CD8-positive, alpha-beta memory T cell (primary cell): Measurements from ENCODE around the gene TSPEAR. TPM values are rescaled to one million over a fixed set of nuclear protein-coding genes. Genes with fewer than 3 reads are reported as not detected.

Experiments
- CTCF ChIA-PET: fragments of 350-600 bp; sonication (Branson Sonifier 250); formaldehyde crosslinking; loops from one replicate; lab custom pipeline; 2021; ENCODE audit warnings: antibody characterized with exemption; lab: Charles Lee
- POLR2A ChIA-PET: fragments of 350-600 bp; sonication (Branson Sonifier 250); formaldehyde crosslinking; loops from one replicate; lab custom pipeline; 2021; ENCODE audit warnings: antibody characterized with exemption; lab: Charles Lee
- DNase-seq, 5 donors: peaks; one replicate each; pipeline versions ENCODE4 v3.0.0 to v3.0.0-alpha.2; 2020 to 2022; ENCODE audit warnings: mixed read lengths in 1 of 5
- H3K27ac ChIP-seq: one replicate; pipeline ENCODE4 v1.7.0; 2013; ENCODE audit warnings: low read depth, mild to moderate bottlenecking, low read length, moderate library complexity
- H3K27me3 ChIP-seq: 2 replicates; pipeline ENCODE4 v1.7.0; 2013; ENCODE audit warnings: low read length, mild to moderate bottlenecking; ENCODE audit not compliant: insufficient read depth, poor library complexity, severe bottlenecking
- H3K36me3 ChIP-seq: 2 replicates; pipeline ENCODE4 v1.7.0; 2013; ENCODE audit warnings: mild to moderate bottlenecking, low read length, moderate library complexity; ENCODE audit not compliant: insufficient read depth
- H3K4me1 ChIP-seq: 2 replicates; pipeline ENCODE4 v1.7.0; 2013; ENCODE audit warnings: mild to moderate bottlenecking, low read length, moderate library complexity; ENCODE audit not compliant: insufficient read depth
- H3K4me3 ChIP-seq: 2 replicates; pipeline ENCODE4 v1.7.0; 2013; ENCODE audit warnings: mild to moderate bottlenecking, low read length
- H3K9me3 ChIP-seq: 2 replicates; pipeline ENCODE4 v1.7.0; 2013; ENCODE audit warnings: mild to moderate bottlenecking, low read length
- H3K27ac Mint-ChIP-seq, 8 donors: one replicate each; pipeline ENCODE4 v1.8.0; 2020 to 2021; ENCODE audit warnings: mixed read lengths in 8 of 8, mild to moderate bottlenecking in 6 of 8, inconsistent platforms in 3 of 8, moderate library complexity in 3 of 8
- H3K27me3 Mint-ChIP-seq, 2 donors: one replicate each; pipeline ENCODE4 v1.8.0; 2020 to 2021; ENCODE audit warnings: mixed read lengths in 2 of 2, mild to moderate bottlenecking in 1 of 2, moderate library complexity in 1 of 2
- H3K36me3 Mint-ChIP-seq, 3 donors: one replicate each; pipeline ENCODE4 v1.8.0; 2020 to 2021; ENCODE audit warnings: mixed read lengths in 3 of 3, inconsistent platforms in 1 of 3, mild to moderate bottlenecking in 1 of 3
- H3K4me1 Mint-ChIP-seq, 3 donors: one replicate each; pipeline ENCODE4 v1.8.0; 2020 to 2021; ENCODE audit warnings: mixed read lengths in 3 of 3, inconsistent platforms in 1 of 3, mild to moderate bottlenecking in 1 of 3
- H3K4me3 Mint-ChIP-seq, 7 donors: one replicate each; pipeline ENCODE4 v1.8.0; 2020 to 2021; ENCODE audit warnings: mixed read lengths in 7 of 7, mild to moderate bottlenecking in 6 of 7, moderate library complexity in 4 of 7, inconsistent platforms in 2 of 7
- H3K9me3 Mint-ChIP-seq, 5 donors: one replicate each; pipeline ENCODE4 v1.8.0; 2020 to 2022; ENCODE audit warnings: mixed read lengths in 5 of 5, mild to moderate bottlenecking in 3 of 5, moderate library complexity in 2 of 5, inconsistent platforms in 1 of 5
- polyA plus RNA-seq: library from polyadenylated mRNA; unstranded; fragments of 300-500 nt; fragmentation: Illumina TruSeq; gene quantifications from one replicate; pipeline ENCODE4 v1.2.3, GENCODE V29; 2021
- total RNA-seq, 2 experiments: library from RNA; stranded (reverse); gene quantifications; one replicate each; pipeline ENCODE4 v1.2.3, GENCODE V29; 2021

Gene TSPEAR
- total and polyA plus RNA-seq, 3 experiments from 2014 or later, result 0.05 TPM; not detected in 2

DNA sequence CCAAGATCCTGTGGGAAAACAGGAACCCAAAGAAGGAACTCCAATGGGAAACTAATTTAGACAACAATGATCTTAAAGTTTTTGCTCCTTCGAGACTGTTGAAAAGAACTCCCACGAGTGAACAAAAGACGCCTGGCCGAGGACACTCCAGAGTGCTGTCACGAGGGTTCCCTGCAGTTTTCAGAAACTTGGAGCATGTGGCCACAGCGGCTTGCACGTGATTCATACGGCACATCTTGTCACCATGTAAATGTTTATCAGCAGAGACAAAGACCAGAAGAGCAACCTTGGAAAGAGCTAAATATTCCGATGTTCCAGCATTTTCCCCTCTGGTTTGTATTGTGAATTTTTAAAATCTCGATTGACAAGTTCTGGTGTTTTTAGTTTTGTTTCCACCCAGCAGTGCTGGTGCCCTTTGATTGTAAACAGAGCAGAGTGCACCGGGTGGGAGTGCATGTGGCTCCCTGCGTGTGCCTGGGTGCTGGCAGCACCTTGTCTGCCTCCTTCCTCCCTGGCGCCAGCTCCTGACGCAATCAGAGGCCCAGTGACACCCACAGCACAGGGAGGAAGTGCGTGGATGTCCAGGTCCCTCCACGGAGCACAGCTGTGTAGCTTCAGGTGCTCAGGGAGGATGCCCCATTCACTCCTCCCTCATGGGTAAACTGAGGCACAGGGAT is 233.1 kb downstream of the TSPEAR start:
- Histone ChIP-seq H3K27ac (no peak overlapping the region), H3K9me3 (no peaks in the 10 kb centered on the region), H3K4me3 (no peak overlapping the region), H3K36me3 (no peaks in the 10 kb centered on the region), H3K27me3 (no peaks in the 10 kb centered on the region), H3K4me1 (no peaks in the 10 kb centered on the region)
- H3K4me1 Mint-ChIP-seq, result peaks cover 3 to 7% (median 3%) of the 10 kb centered on the region in 3 donors
- no peak overlapping the region for H3K4me3 Mint-ChIP-seq
- H3K9me3 Mint-ChIP-seq, result no peaks in the 10 kb centered on the region
- no peak for DNase-seq
- no peaks in the 10 kb centered on the region for H3K36me3 Mint-ChIP-seq
- no peak overlapping the region for H3K27ac Mint-ChIP-seq
- POLR2A ChIA-PET, result no interaction called here
- CTCF ChIA-PET, result no interaction called here
- peaks cover 1 to 6% of the 10 kb centered on the region in 2 donors for H3K27me3 Mint-ChIP-seq

DNA sequence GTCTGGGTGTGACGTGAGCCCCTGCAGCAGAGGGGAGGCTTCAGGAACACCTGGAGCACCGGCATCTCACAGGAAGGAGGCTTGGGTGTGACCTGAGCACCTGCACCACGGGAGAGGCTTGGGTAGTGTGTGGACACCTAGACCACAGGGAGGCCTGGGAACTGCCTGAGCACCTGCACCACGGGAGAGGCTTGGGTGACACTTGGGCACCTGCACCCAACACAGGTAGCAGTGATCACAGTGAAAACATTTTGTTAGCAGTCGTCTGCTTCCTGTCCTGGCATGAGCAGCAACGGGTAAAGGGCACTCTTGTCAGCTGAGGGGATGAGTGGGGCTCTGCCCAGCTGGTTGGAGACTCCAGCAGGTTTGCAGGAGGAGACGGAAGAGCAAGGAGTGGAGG is 233.7 kb downstream of the TSPEAR start:
- Histone ChIP-seq H3K4me1 (no peaks in the 10 kb centered on the region), H3K27ac (no peak overlapping the region), H3K36me3 (no peaks in the 10 kb centered on the region), H3K27me3 (no peaks in the 10 kb centered on the region), H3K9me3 (no peaks in the 10 kb centered on the region), H3K4me3 (no peak overlapping the region)
- H3K36me3 Mint-ChIP-seq, result no peaks in the 10 kb centered on the region
- H3K4me1 Mint-ChIP-seq, result peaks cover 3 to 7% (median 3%) of the 10 kb centered on the region in 3 donors
- no peak overlapping the region for H3K4me3 Mint-ChIP-seq
- H3K9me3 Mint-ChIP-seq, result no peaks in the 10 kb centered on the region
- H3K27me3 Mint-ChIP-seq, result peaks cover 0 to 6% of the 10 kb centered on the region in 2 donors
- CTCF ChIA-PET, result no interaction called here
- POLR2A ChIA-PET, result no interaction called here
- H3K27ac Mint-ChIP-seq, result no peak overlapping the region
- DNase-seq, result no peak

GRCh38 chr21:44477131-44477530 is 234.2 kb downstream of the TSPEAR start:
- Histone ChIP-seq H3K36me3 (no peaks in the 10 kb centered on the region), H3K9me3 (no peaks in the 10 kb centered on the region), H3K27ac (no peak overlapping the region), H3K4me1 (no peaks in the 10 kb centered on the region), H3K4me3 (no peak overlapping the region), H3K27me3 (no peaks in the 10 kb centered on the region)
- Mint-ChIP-seq H3K4me3 (no peak overlapping the region), H3K36me3 (no peaks in the 10 kb centered on the region), H3K27ac (no peak overlapping the region), H3K4me1 (peaks cover 3 to 7% (median 3%) of the 10 kb centered on the region in 3 donors), H3K9me3 (no peaks in the 10 kb centered on the region), H3K27me3 (peaks cover 0 to 4% of the 10 kb centered on the region in 2 donors)
- no peak for DNase-seq
- ChIA-PET CTCF (no interaction called here), POLR2A (no interaction called here)

GRCh38 chr21:44475266-44475845 is 236.0 kb downstream of the TSPEAR start:
- Histone ChIP-seq H3K4me1 (no peaks in the 10 kb centered on the region), H3K36me3 (no peaks in the 10 kb centered on the region), H3K4me3 (no peak overlapping the region), H3K27ac (no peak overlapping the region), H3K27me3 (no peaks in the 10 kb centered on the region), H3K9me3 (no peaks in the 10 kb centered on the region)
- no peak for DNase-seq
- H3K9me3 Mint-ChIP-seq, result no peaks in the 10 kb centered on the region
- no peaks in the 10 kb centered on the region for H3K36me3 Mint-ChIP-seq
- no peak overlapping the region for H3K27ac Mint-ChIP-seq
- H3K4me1 Mint-ChIP-seq, result peaks cover 3 to 7% (median 3%) of the 10 kb centered on the region in 3 donors
- ChIA-PET POLR2A (no interaction called here), CTCF (no interaction called here)
- H3K27me3 Mint-ChIP-seq, result no peaks in the 10 kb centered on the region
- no peak overlapping the region for H3K4me3 Mint-ChIP-seq

GRCh38 chr21:44473915-44474555 is 237.3 kb downstream of the TSPEAR start:
- no peaks in the 10 kb centered on the region for H3K36me3 Mint-ChIP-seq
- DNase-seq, result no peak
- H3K27ac Mint-ChIP-seq, result no peak overlapping the region
- peaks cover 0 to 3% (median 2%) of the 10 kb centered on the region in 3 donors for H3K4me1 Mint-ChIP-seq
- Histone ChIP-seq H3K36me3 (no peaks in the 10 kb centered on the region), H3K9me3 (no peaks in the 10 kb centered on the region), H3K27me3 (no peaks in the 10 kb centered on the region), H3K4me1 (no peaks in the 10 kb centered on the region), H3K27ac (no peak overlapping the region), H3K4me3 (no peak overlapping the region)
- H3K4me3 Mint-ChIP-seq, result no peak overlapping the region
- no peaks in the 10 kb centered on the region for H3K9me3 Mint-ChIP-seq
- POLR2A ChIA-PET, result no interaction called here
- H3K27me3 Mint-ChIP-seq, result peaks cover 0 to 1% of the 10 kb centered on the region in 2 donors
- CTCF ChIA-PET, result no interaction called here

DNA sequence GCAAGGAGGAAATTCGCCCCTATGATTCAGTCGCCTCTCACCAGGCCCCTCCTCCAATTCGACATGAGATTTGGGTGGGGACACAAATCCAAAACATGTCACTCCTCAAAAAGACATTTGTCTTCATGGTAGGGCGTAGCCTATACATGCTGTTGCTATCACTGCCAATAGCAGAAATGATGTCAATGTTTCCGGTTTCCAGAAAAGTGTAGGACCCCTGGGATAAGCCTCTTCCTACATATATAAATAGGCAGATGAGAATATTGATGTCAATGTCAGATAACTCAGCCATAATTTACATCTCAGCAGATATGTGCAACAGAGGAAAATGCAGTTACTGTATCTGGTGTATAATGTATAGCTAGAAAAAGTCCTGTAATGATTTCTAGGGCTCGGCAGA is 239.4 kb downstream of the TSPEAR start:
- no peaks in the 10 kb centered on the region for H3K4me1 ChIP-seq
- H3K9me3 ChIP-seq, result no peaks in the 10 kb centered on the region
- Mint-ChIP-seq H3K9me3 (no peaks in the 10 kb centered on the region), H3K4me3 (no peak overlapping the region), H3K4me1 (no peaks in the 10 kb centered on the region), H3K27ac (no peak overlapping the region), H3K36me3 (no peaks in the 10 kb centered on the region), H3K27me3 (peaks cover 0 to 3% of the 10 kb centered on the region in 2 donors)
- ChIA-PET POLR2A (no interaction called here), CTCF (interaction anchor here (1.2 kb wide), 1 partner anchor 22 kb away, joined by 4 read pairs; no protein-coding TSS in a partner anchor)
- no peak for DNase-seq
- no peaks in the 10 kb centered on the region for H3K27me3 ChIP-seq
- no peak overlapping the region for H3K4me3 ChIP-seq
- H3K36me3 ChIP-seq, result no peaks in the 10 kb centered on the region
- H3K27ac ChIP-seq, result no peak overlapping the region

- Mint-ChIP-seq H3K27ac (no peak overlapping the region), H3K4me3 (no peak overlapping the region), H3K36me3 (no peaks in the 10 kb centered on the region), H3K27me3 (peaks cover 0 to 4% of the 10 kb centered on the region in 2 donors), H3K9me3 (no peaks in the 10 kb centered on the region), H3K4me1 (no peaks in the 10 kb centered on the region)
- ChIA-PET CTCF (no interaction called here), POLR2A (interaction anchor here (0.7 kb wide), 1 partner anchor 13 kb away, joined by 7 read pairs; no protein-coding TSS in a partner anchor)
- Histone ChIP-seq H3K27me3 (no peaks in the 10 kb centered on the region), H3K36me3 (no peaks in the 10 kb centered on the region), H3K4me1 (no peaks in the 10 kb centered on the region), H3K4me3 (no peak overlapping the region), H3K27ac (no peak overlapping the region), H3K9me3 (no peaks in the 10 kb centered on the region)
- no peak for DNase-seq
Measured at GRCh38 chr21:44471341-44471740, 240.0 kb downstream of the TSPEAR start.

GRCh38 chr21:44467859-44468195 is 243.5 kb downstream of the TSPEAR start:
- H3K9me3 ChIP-seq, result no peaks in the 10 kb centered on the region
- H3K27me3 ChIP-seq, result no peaks in the 10 kb centered on the region
- no peaks in the 10 kb centered on the region for H3K36me3 Mint-ChIP-seq
- no peaks in the 10 kb centered on the region for H3K4me1 Mint-ChIP-seq
- no peak overlapping the region for H3K4me3 ChIP-seq
- no peak for DNase-seq
- no peak overlapping the region for H3K4me3 Mint-ChIP-seq
- H3K27ac ChIP-seq, result no peak overlapping the region
- CTCF ChIA-PET, result no interaction called here
- H3K4me1 ChIP-seq, result no peaks in the 10 kb centered on the region
- H3K36me3 ChIP-seq, result no peaks in the 10 kb centered on the region
- H3K27me3 Mint-ChIP-seq, result peaks cover 0 to 4% of the 10 kb centered on the region in 2 donors
- no peaks in the 10 kb centered on the region for H3K9me3 Mint-ChIP-seq
- POLR2A ChIA-PET, result no interaction called here
- H3K27ac Mint-ChIP-seq, result no peak overlapping the region
